Activated naive CD8-positive, alpha-beta T cell treated with anti-CD3 and anti-CD28 coated beads, Interleukin-2, amount 50 U/mL, for 24 hours (primary cell): ENCODE results near the gene TMEM196.
A peak's percentile ranks its signal among the peaks of the same experiment; 100 is the strongest.
"Not testable (repeated sequence)": the region's sequence is repeated elsewhere in the genome, so short reads cannot be mapped to it uniquely, and the experiment has no call there.

ENCODE experiments used
- ATAC-seq: fragments of 150-1000 bp; cut with Tn5 transposase; one replicate; pipeline ENCODE4 v1.10.0; 2021
- DNase-seq: peaks from one replicate; pipeline ENCODE4 v3.0.0; 2021
- H3K27ac Mint-ChIP-seq: one replicate; pipeline ENCODE4 v1.8.0; 2021; ENCODE audit warnings: mild to moderate bottlenecking, mixed read lengths
- H3K27me3 Mint-ChIP-seq: one replicate; pipeline ENCODE4 v1.8.0; 2021; ENCODE audit warnings: mixed read lengths
- H3K36me3 Mint-ChIP-seq: one replicate; pipeline ENCODE4 v1.8.0; 2021; ENCODE audit warnings: low read depth, mixed read lengths
- H3K4me1 Mint-ChIP-seq: one replicate; pipeline ENCODE4 v1.8.0; 2021; ENCODE audit warnings: mixed read lengths
- H3K4me3 Mint-ChIP-seq: one replicate; pipeline ENCODE4 v1.8.0; 2021; ENCODE audit warnings: mild to moderate bottlenecking, moderate library complexity, mixed read lengths
- H3K9me3 Mint-ChIP-seq: one replicate; pipeline ENCODE4 v1.8.0; 2021; ENCODE audit warnings: mixed read lengths

Gene TMEM196

DNA sequence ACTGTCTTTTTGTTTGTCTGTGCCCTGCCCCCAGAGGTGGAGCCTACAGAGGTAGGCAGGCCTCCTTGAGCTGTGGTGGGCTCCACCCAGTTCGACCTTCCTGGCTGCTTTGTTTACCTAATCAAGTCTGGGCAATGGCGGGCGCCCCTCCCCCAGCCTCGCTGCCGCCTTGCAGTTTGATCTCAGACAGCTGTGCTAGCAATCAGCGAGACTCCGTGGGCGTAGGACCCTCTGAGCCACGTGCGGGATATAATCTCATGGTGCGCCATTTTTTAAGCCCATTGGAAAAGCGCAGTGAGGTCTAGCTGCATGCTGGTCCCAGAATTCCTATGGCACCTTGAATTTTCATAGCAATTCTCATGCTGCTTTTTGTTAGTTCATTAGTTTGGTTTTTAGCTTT is 84.3 kb downstream of the TMEM196 start:
- not testable (repeated sequence) for H3K36me3 Mint-ChIP-seq, ATAC-seq, H3K27ac Mint-ChIP-seq, DNase-seq, H3K4me3 Mint-ChIP-seq, H3K4me1 Mint-ChIP-seq, H3K27me3 Mint-ChIP-seq, H3K9me3 Mint-ChIP-seq

DNA sequence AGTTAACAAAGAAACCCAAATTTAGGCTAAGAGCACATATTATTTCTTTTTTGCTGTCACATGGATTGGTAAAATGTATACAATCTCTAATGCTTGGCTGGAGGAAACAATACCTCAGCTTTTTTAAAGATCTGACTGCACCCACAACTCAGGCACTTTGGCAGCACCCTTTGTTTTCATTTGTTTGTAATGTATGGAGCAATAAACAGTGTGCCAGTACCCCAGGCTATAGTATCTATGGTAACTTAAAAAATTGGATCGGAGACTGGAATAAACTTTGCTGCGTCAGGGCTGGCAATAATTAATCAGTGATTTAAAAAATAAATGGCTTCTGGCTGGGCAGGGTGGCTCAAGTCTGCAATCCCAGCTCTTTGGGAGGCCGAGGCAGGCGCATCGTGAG is 91.8 kb downstream of the TMEM196 start:
- Mint-ChIP-seq H3K9me3 (peaks cover 7% of the 10 kb centered on the region), H3K36me3 (no peaks in the 10 kb centered on the region), H3K27ac (no peak overlapping the region), H3K27me3 (no peaks in the 10 kb centered on the region), H3K4me3 (no peak overlapping the region), H3K4me1 (peaks cover 8% of the 10 kb centered on the region)
- DNase-seq (no peak), ATAC-seq (no peak)

DNA sequence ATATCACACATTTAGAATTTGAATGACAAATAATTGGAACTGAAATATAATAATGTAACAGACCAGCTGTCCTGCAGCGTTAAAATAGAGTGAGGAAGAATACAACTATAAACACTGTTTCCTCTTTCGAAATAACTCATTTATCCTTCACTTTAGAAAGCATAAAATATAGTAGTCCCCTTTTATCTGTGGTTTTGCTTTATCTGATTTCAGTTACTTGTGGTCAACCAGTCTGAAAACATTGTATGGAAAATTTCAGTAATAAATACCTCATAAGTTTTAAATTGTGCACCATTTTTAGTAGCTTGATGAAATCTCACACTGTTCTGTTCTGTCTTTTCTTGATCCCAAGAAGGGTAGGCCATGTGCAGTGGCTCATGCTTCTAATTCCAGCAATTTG is 96.2 kb downstream of the TMEM196 start:
- DNase-seq: no peak
- peaks cover 11% of the 10 kb centered on the region for H3K4me1 Mint-ChIP-seq
- no peak overlapping the region for H3K27ac Mint-ChIP-seq
- no peak overlapping the region for H3K4me3 Mint-ChIP-seq
- H3K9me3 Mint-ChIP-seq: peaks cover under 1% of the 10 kb centered on the region
- peak; percentile 69 for ATAC-seq
- no peaks in the 10 kb centered on the region for H3K36me3 Mint-ChIP-seq
- H3K27me3 Mint-ChIP-seq: no peaks in the 10 kb centered on the region

DNA sequence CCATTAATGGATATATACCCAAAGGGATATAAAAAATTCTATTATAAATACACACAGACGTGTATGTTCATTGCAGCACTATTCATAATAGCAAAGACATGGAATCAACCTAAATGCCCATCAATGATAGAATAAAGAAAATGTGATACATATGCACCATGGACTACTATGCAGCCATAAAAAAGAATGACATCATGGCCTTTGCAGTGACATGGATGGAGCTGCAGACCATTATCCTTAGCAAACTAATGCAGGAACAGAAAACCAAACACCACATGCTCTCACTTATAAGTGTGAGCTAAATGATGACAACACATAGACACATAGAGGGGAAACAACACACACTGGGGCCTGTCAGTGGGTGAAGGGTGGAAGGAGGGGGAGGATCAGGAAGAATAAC is 97.6 kb downstream of the TMEM196 start:
- Mint-ChIP-seq H3K4me1 (peaks cover 11% of the 10 kb centered on the region), H3K27me3 (no peaks in the 10 kb centered on the region), H3K36me3 (no peaks in the 10 kb centered on the region), H3K27ac (no peak overlapping the region), H3K9me3 (no peaks in the 10 kb centered on the region), H3K4me3 (no peak overlapping the region)
- DNase-seq (no peak), ATAC-seq (no peak)

DNA sequence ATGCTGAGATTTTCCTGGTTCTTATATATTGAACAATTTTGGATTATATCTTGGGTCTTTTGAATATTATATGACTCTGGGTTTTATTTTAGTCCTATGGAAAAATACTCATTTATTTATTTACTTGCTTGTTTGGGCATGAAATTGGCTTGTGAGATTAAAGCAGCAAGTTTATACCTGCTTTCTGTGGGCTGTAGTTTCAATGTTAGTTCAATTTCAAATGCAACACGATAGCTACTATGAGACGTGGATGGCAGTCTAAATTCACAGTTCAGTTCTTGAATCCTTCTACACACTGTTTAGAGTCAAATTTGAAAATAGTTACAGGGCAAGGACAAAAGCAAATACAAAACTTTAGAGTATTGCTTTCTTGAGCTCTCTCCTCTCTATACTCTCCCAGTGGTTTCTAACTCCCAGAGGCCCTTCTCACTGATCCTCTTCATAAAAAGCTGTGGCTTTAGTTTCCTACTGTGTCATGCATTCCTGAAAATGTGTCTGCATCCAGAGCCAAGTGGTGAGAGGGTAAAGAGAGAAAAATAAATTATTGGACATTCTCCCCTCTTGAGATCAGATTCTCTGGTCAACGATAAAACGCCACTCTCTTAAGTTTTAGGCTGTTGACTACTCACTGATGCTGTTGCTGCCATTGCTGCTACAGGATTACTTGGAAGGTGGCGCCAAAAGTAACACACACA is 99.0 kb downstream of the TMEM196 start:
- Mint-ChIP-seq H3K27ac (no peak overlapping the region), H3K9me3 (no peaks in the 10 kb centered on the region), H3K36me3 (no peaks in the 10 kb centered on the region), H3K4me1 (peaks cover 11% of the 10 kb centered on the region), H3K4me3 (no peak overlapping the region), H3K27me3 (no peaks in the 10 kb centered on the region)
- no peak for DNase-seq
- no peak for ATAC-seq

DNA sequence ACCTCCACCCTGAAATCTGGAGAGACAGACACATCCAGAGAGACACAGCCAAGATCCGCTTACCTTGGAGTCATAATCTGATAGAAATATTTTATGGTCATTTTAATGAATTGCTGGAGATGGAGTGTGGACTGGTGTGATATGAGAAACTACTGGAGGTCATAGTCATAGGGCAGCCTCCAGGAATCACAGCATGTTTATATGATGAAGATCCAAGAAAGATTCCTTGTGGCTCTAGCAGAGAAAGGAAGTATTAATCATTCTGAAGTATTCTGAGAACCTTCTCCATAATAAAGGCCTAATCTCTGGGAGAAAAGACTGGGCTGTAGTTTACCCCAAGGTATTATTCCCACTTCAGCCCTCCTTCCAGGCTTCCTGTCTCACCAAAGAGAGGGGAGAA is 102.6 kb downstream of the TMEM196 start:
- DNase-seq (no peak), ATAC-seq (no peak)
- no peaks in the 10 kb centered on the region for H3K4me1 Mint-ChIP-seq
- no peak overlapping the region for H3K27ac Mint-ChIP-seq
- H3K9me3 Mint-ChIP-seq: no peaks in the 10 kb centered on the region
- peaks cover 3% of the 10 kb centered on the region for H3K27me3 Mint-ChIP-seq
- H3K4me3 Mint-ChIP-seq: no peak overlapping the region
- no peaks in the 10 kb centered on the region for H3K36me3 Mint-ChIP-seq
